GM18502 (cell line): ENCODE measurements around the gene TCTN1.
"Not testable (repeated sequence)": the region's sequence is repeated elsewhere in the genome, so short reads cannot be mapped to it uniquely, and the experiment has no call there.

Experiments
- ATAC-seq: cut with Tn5 transposase; IDR thresholded peaks from one replicate; pipeline ENCODE4 v1.9.1; 2021; ENCODE audit warnings: mild to moderate bottlenecking; ENCODE audit not compliant: unreplicated experiment, poor library complexity

The TCTN1 gene

GRCh38 chr12:110583137-110584059, 30.5 kb upstream of the TCTN1 start, which contains the start of gene PPTC7:
TSS of gene PPTC7 (minus strand) at chr12:110583318. CDS start at chr12:110583031, 287 bp downstream.
- peak; percentile 84 for ATAC-seq

- ATAC-seq = no peak
Observed at GRCh38 chr12:110585231-110585799, 28.6 kb upstream of the TCTN1 start.

GRCh38 chr12:110587102-110587501, 26.8 kb upstream of the TCTN1 start:
- ATAC-seq = not testable (repeated sequence)

- ATAC-seq = no peak
Observed at GRCh38 chr12:110590059-110590458, 23.9 kb upstream of the TCTN1 start.

GRCh38 chr12:110590806-110591326, 23.1 kb upstream of the TCTN1 start:
- peak; percentile 84 for ATAC-seq

DNA sequence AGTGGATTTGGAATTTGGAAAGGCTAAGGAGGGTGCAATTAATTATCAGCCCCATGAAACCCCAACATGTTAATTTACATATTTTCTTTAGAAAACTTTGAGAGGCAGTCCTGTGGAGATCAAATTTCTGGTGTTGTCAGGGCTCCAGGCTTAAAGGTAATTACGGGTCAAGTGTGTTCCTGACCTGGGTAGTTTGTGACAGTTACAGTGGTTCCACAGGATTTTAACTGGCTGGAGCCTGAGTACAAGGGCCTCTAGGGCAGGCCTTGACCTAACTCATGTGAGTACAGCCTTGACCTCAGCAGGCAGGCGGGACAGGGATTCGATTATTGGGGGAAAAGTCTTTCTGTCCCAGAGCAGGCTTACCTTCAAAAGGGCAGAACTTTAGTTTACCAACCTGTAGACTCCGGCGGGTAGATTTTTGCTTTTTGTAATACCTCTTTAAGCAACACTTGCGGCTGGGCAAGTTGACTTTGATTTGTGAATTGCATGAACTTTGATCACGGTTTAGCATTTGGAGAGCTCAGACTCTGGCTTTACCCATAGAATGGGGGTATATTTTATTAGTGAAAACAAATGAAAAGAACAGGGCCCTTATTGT, 22.4 kb upstream of the TCTN1 start:
- ATAC-seq = no peak

- ATAC-seq = no peak
Observed at GRCh38 chr12:110592078-110592477, 21.9 kb upstream of the TCTN1 start.

GRCh38 chr12:110592919-110593318, 21.0 kb upstream of the TCTN1 start:
- ATAC-seq = not testable (repeated sequence)

DNA sequence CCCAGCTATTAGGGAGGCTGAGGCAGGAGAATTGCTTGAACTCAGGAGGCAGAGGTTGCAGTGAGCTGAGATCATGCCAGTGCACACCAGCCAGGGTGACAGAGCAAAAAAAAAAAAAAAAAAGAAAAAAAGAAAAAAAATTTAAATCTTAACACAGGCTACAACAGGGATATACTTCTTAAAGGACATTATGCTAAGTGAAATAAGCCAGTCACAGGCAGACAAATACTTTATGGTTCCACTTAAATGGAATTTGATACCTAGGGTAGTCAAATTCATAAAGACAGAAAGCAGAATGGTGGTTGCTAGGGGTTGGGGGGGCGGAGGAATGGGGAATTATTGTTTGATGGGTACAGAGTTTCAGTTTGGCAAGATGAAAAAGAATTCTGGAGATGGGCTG, 16.0 kb upstream of the TCTN1 start:
- no peak for ATAC-seq

GRCh38 chr12:110599334-110599733, 14.6 kb upstream of the TCTN1 start:
- no peak for ATAC-seq

DNA sequence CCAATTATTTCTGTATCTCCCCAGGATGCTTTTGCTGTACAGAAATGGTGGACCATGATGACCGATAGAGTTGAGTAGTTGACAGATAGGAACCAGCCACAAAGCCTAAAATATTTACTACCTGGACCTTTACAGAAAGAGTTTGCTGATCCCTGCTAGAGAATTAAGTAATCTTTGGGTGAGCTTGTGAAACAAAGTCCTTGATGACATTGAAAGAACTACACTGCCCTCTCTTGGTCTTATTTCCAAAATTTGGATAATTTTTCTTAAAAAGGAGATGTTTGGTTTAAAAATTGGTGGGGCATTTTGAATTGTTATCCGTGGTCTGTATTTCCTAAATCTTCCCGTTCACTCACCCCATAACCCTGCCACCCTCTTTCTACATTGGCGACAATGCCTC, 13.7 kb upstream of the TCTN1 start:
- ATAC-seq = no peak

DNA sequence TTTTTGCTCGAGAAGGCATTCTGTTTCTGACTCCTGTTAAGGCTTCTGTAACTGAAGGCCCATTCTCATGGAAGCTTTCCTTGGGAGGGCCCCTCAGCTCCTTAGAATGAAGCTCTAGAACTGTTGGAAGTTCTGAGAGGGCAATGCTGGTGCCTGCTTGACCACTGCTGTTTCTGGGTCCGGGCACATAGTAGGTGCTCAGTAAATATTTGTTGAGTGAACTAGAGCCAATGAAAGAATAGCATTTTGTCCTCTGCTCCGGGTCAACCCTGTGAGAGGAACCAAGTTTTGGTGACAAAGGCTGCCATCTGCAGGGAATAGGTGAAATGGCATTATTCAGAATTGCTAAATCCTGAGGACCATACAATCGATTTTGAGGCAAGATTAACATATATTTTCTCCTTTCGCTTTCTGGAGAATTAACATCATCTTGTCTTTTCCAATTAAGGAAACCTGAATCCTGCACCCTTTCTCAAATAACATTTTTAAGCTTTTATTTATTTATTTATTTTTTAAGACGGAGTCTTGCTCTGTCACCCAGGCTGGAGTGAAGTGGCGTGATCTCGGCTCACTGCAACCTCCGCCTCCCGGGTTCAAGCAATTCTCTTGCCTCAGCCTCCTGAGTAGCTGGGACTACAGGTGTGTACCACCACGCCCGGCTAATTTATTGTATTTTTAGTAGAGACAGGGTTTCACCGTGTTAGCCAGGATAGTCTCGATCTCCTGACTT, 11.7 kb upstream of the TCTN1 start:
- ATAC-seq = not testable (repeated sequence)

- ATAC-seq = peak; percentile 13
Observed at GRCh38 chr12:110606253-110606611, 7.7 kb upstream of the TCTN1 start.

GRCh38 chr12:110613071-110613770, 708 bp upstream of the TCTN1 start:
- ATAC-seq = no peak

GRCh38 chr12:110615171-110615570, 1.2 kb downstream of the TCTN1 start:
- ATAC-seq = no peak

DNA sequence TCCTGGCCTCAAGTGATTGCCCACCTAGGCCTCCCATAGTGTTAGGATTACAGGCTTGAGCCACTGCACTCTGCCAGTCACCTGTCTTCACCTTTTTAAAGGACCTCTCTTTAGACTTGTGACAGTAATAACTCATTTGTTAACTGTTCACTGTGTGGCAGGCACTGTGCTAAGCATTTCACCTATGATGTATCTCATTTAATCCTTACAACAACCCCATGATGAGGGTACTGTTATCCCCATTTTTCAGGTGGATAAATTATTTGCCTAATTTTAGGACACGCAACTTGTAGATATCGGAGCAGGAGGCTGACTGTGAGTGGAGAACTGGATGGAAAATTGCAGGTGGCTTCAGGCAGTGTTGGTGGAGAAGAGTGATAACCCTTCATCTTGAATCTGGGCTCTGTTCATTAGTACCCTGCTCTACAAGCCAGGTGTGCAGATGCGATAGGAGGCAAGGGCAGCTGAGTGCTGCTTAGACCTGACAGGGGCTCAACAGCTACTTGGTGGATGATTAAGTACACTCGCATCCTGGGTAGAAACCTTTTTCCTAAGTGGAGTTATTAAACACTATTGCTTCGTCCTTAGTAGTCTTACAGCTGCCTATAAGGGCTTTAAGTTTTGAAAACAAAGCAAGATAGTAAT, 2.7 kb downstream of the TCTN1 start:
- no peak for ATAC-seq

DNA sequence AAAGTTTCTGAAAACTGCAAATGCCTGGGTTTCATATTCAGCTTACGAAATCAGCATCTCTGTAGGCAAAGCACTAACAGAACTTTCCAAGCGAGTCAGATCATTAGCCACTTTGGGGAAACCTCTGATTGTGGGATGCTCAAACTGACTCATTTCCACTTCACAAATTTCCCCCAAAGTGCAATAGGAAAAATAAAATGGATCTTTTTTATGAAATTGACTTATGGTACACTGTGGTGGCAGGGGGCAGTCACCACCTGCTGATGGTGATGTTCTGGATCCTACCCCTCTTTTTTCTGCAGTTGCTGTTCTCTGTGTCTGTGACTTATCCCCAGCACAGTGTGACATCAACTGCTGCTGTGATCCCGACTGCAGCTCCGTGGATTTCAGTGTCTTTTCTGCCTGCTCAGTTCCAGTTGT, 5.6 kb downstream of the TCTN1 start:
- peak; percentile 48 for ATAC-seq

- no peak for ATAC-seq
Observed at GRCh38 chr12:110622582-110622981, 8.7 kb downstream of the TCTN1 start.

GRCh38 chr12:110627500-110628195, 13.7 kb downstream of the TCTN1 start:
- ATAC-seq = no peak
